Naive thymus-derived CD4-positive, alpha-beta T cell (primary cell): ENCODE data around the gene CCDC39. TPM values are rescaled to one million over a fixed set of nuclear protein-coding genes. Genes with fewer than 3 reads are reported as not detected.
"Not testable (repeated sequence)": the region's sequence is repeated elsewhere in the genome, so short reads cannot be mapped to it uniquely, and the experiment has no call there.

Experiments
- ATAC-seq: fragments of 150-1000 bp; cut with Tn5 transposase; 2 replicates; pipeline ENCODE4 v1.10.0; 2021; ENCODE audit warnings: mild to moderate bottlenecking, moderate library complexity
- CTCF ChIA-PET: fragments of 350-600 bp; sonication (Branson Sonifier 250); formaldehyde crosslinking; loops from one replicate; lab custom pipeline; 2021; ENCODE audit warnings: antibody characterized with exemption; lab: Charles Lee
- POLR2A ChIA-PET: fragments of 350-600 bp; sonication (Branson Sonifier 250); formaldehyde crosslinking; loops from one replicate; lab custom pipeline; 2021; ENCODE audit warnings: antibody characterized with exemption, inconsistent platforms; lab: Charles Lee
- DNase-seq, 9 donors: peaks; one replicate each; pipeline versions ENCODE4 v3.0.0 to v3.0.0-alpha.2; 2020 to 2022; ENCODE audit warnings: mixed read lengths in 1 of 9
- H3K27ac ChIP-seq: one replicate; pipeline ENCODE4 v1.7.0; 2013; ENCODE audit warnings: mild to moderate bottlenecking, low read depth, low read length, moderate library complexity
- H3K27me3 ChIP-seq, 2 donors: one replicate each; pipeline ENCODE4 v1.7.0; 2013; ENCODE audit warnings: low read length in 2 of 2, mild to moderate bottlenecking in 2 of 2, moderate library complexity in 2 of 2; ENCODE audit not compliant: control insufficient read depth in 2 of 2, insufficient read depth in 2 of 2
- H3K36me3 ChIP-seq, 3 experiments: 1 replicate in 2 of 3; 2 replicates in 1 of 3; pipeline ENCODE4 v1.7.0; 2013; ENCODE audit warnings: low read length in 3 of 3, mild to moderate bottlenecking in 3 of 3, moderate library complexity in 1 of 3; ENCODE audit not compliant: insufficient read depth in 3 of 3, control insufficient read depth in 2 of 3
- H3K4me1 ChIP-seq, 2 donors: one replicate each; pipeline ENCODE4 v1.7.0; 2013; ENCODE audit warnings: low read length in 2 of 2, mild to moderate bottlenecking in 2 of 2, moderate library complexity in 1 of 2; ENCODE audit not compliant: control insufficient read depth in 2 of 2, insufficient read depth in 2 of 2
- H3K4me3 ChIP-seq: 2 replicates; pipeline ENCODE4 v1.7.0; 2013; ENCODE audit warnings: mild to moderate bottlenecking, low read length
- H3K9me3 ChIP-seq, 3 experiments: 1 replicate in 2 of 3; 2 replicates in 1 of 3; pipeline ENCODE4 v1.7.0; 2013; ENCODE audit warnings: low read length in 3 of 3; ENCODE audit not compliant: control insufficient read depth in 2 of 3
- H3K27ac Mint-ChIP-seq, 9 donors: one replicate each; pipeline ENCODE4 v1.8.0; 2020 to 2022; ENCODE audit warnings: mixed read lengths in 9 of 9, mild to moderate bottlenecking in 8 of 9, moderate library complexity in 5 of 9, inconsistent platforms in 2 of 9
- H3K27me3 Mint-ChIP-seq, 5 donors: one replicate each; pipeline ENCODE4 v1.8.0; 2021 to 2022; ENCODE audit warnings: mixed read lengths in 5 of 5, mild to moderate bottlenecking in 1 of 5
- H3K36me3 Mint-ChIP-seq, 5 donors: one replicate each; pipeline ENCODE4 v1.8.0; 2020 to 2022; ENCODE audit warnings: mixed read lengths in 5 of 5, mild to moderate bottlenecking in 3 of 5, inconsistent platforms in 1 of 5
- H3K4me1 Mint-ChIP-seq, 7 donors: one replicate each; pipeline ENCODE4 v1.8.0; 2020 to 2022; ENCODE audit warnings: mixed read lengths in 7 of 7, mild to moderate bottlenecking in 3 of 7, inconsistent platforms in 1 of 7
- H3K4me3 Mint-ChIP-seq, 10 donors: one replicate each; pipeline ENCODE4 v1.8.0; 2020 to 2022; ENCODE audit warnings: mild to moderate bottlenecking in 10 of 10, mixed read lengths in 10 of 10, moderate library complexity in 6 of 10, inconsistent platforms in 2 of 10
- H3K9me3 Mint-ChIP-seq, 11 donors: one replicate each; pipeline ENCODE4 v1.8.0; 2020 to 2022; ENCODE audit warnings: mixed read lengths in 11 of 11, mild to moderate bottlenecking in 4 of 11, inconsistent platforms in 1 of 11, moderate library complexity in 1 of 11
- intact Hi-C, 2 donors: fragments of 100-400 bp; cut with micrococcal nuclease; formaldehyde crosslinking; loops; one replicate each; pipeline ENCODE4 v1.15.1; 2023
- polyA plus RNA-seq, 2 donors: library from polyadenylated mRNA; unstranded; fragments of 300-500 nt; fragmentation: Illumina TruSeq; gene quantifications; one replicate each; pipeline ENCODE4 v1.2.3, GENCODE V29; 2021
- total RNA-seq, 6 experiments: library from RNA in 5 of 6; stranded (reverse) in 5 of 6; gene quantifications; 1 replicate in 5 of 6; 2 replicates in 1 of 6; pipeline ENCODE4 v1.2.3 and lab custom pipeline; 2021 to 2026

Gene CCDC39
- total and polyA plus RNA-seq, 7 experiments from 2014 or later, result not detected

GRCh38 chr3:180595559-180595935 lies 83.7 kb downstream of the CCDC39 start:
- no peak for ATAC-seq
- CTCF ChIA-PET, result interaction anchor here (0.7 kb wide), 1 partner anchor 412 kb away, joined by 4 read pairs; no protein-coding TSS in a partner anchor
- POLR2A ChIA-PET, result interaction anchor here (0.8 kb wide), 1 partner anchor 11 kb away, joined by 4 read pairs; no protein-coding TSS in a partner anchor
- Histone ChIP-seq H3K9me3 (no peaks in the 10 kb centered on the region), H3K27ac (no peak overlapping the region), H3K36me3 (no peaks in the 10 kb centered on the region), H3K4me3 (no peak overlapping the region), H3K4me1 (no peaks in the 10 kb centered on the region), H3K27me3 (no peaks in the 10 kb centered on the region)
- Mint-ChIP-seq H3K36me3 (peaks cover 0 to 4% (median 0%) of the 10 kb centered on the region in 5 donors), H3K4me1 (no peaks in the 10 kb centered on the region), H3K4me3 (no peak overlapping the region), H3K27me3 (peaks cover 28 to 53% (median 48%) of the 10 kb centered on the region in 5 donors), H3K27ac (no peak overlapping the region), H3K9me3 (peaks cover 0 to 3% (median 0%) of the 10 kb centered on the region in 11 donors)
- intact Hi-C loops, result loop anchor here in 1 of 2 donors (1.0 kb wide), 1 partner anchor 666 kb away; no protein-coding TSS in a partner anchor
- no peak for DNase-seq

GRCh38 chr3:180594631-180595558 lies 84.4 kb downstream of the CCDC39 start:
- Mint-ChIP-seq H3K36me3 (peaks cover 0 to 4% (median 0%) of the 10 kb centered on the region in 5 donors), H3K27me3 (peaks cover 28 to 53% (median 45%) of the 10 kb centered on the region in 5 donors), H3K27ac (no peak overlapping the region), H3K4me1 (no peaks in the 10 kb centered on the region), H3K9me3 (peaks cover 0 to 3% (median 0%) of the 10 kb centered on the region in 11 donors), H3K4me3 (no peak overlapping the region)
- H3K4me1 ChIP-seq, result no peaks in the 10 kb centered on the region
- H3K36me3 ChIP-seq, result no peaks in the 10 kb centered on the region
- ATAC-seq (no peak), DNase-seq (no peak)
- CTCF ChIA-PET, result interaction anchor here (0.7 kb wide), 1 partner anchor 413 kb away, joined by 4 read pairs; no protein-coding TSS in a partner anchor
- POLR2A ChIA-PET, result interaction anchor here (0.8 kb wide), 1 partner anchor 12 kb away, joined by 4 read pairs; no protein-coding TSS in a partner anchor
- H3K4me3 ChIP-seq, result no peak overlapping the region
- H3K9me3 ChIP-seq, result no peaks in the 10 kb centered on the region
- H3K27me3 ChIP-seq, result no peaks in the 10 kb centered on the region
- H3K27ac ChIP-seq, result no peak overlapping the region
- intact Hi-C loops, result loop anchor here in 1 of 2 donors (1.0 kb wide), 1 partner anchor 666 kb away; no protein-coding TSS in a partner anchor

- POLR2A ChIA-PET, H3K4me1 ChIP-seq, H3K4me3 Mint-ChIP-seq, H3K27ac Mint-ChIP-seq, H3K9me3 Mint-ChIP-seq, H3K9me3 ChIP-seq, intact Hi-C loops, H3K4me1 Mint-ChIP-seq, CTCF ChIA-PET, H3K4me3 ChIP-seq, H3K27me3 ChIP-seq, ATAC-seq, H3K36me3 ChIP-seq, DNase-seq, H3K36me3 Mint-ChIP-seq, H3K27ac ChIP-seq: not testable (repeated sequence)
- H3K27me3 Mint-ChIP-seq, result peaks cover 24 to 59% (median 48%) of the 10 kb centered on the region in 5 donors
Observed at GRCh38 chr3:180593631-180594030, 85.7 kb downstream of the CCDC39 start.

GRCh38 chr3:180590396-180590795 lies 88.9 kb downstream of the CCDC39 start:
- CTCF ChIA-PET, result no interaction called here
- no peaks in the 10 kb centered on the region for H3K36me3 ChIP-seq
- intact Hi-C loops, result no loop called here
- ATAC-seq (no peak), DNase-seq (no peak)
- no peaks in the 10 kb centered on the region for H3K4me1 ChIP-seq
- H3K27ac Mint-ChIP-seq, result no peak overlapping the region
- peaks cover 12 to 64% (median 54%) of the 10 kb centered on the region in 5 donors for H3K27me3 Mint-ChIP-seq
- no peak overlapping the region for H3K27ac ChIP-seq
- H3K4me3 ChIP-seq, result no peak overlapping the region
- no peaks in the 10 kb centered on the region for H3K27me3 ChIP-seq
- H3K9me3 ChIP-seq, result no peaks in the 10 kb centered on the region
- POLR2A ChIA-PET, result no interaction called here
- H3K4me3 Mint-ChIP-seq, result no peak overlapping the region
- H3K4me1 Mint-ChIP-seq, result no peaks in the 10 kb centered on the region
- no peaks in the 10 kb centered on the region for H3K36me3 Mint-ChIP-seq
- H3K9me3 Mint-ChIP-seq, result peaks cover 0 to 3% (median 0%) of the 10 kb centered on the region in 11 donors

- ATAC-seq (no peak), DNase-seq (no peak)
- Histone ChIP-seq H3K9me3 (no peaks in the 10 kb centered on the region), H3K4me3 (no peak overlapping the region), H3K27me3 (no peaks in the 10 kb centered on the region), H3K4me1 (no peaks in the 10 kb centered on the region), H3K27ac (no peak overlapping the region), H3K36me3 (no peaks in the 10 kb centered on the region)
- H3K27ac Mint-ChIP-seq, result no peak overlapping the region
- no peak overlapping the region for H3K4me3 Mint-ChIP-seq
- POLR2A ChIA-PET, result no interaction called here
- H3K9me3 Mint-ChIP-seq, result no peaks in the 10 kb centered on the region
- no peaks in the 10 kb centered on the region for H3K36me3 Mint-ChIP-seq
- CTCF ChIA-PET, result no interaction called here
- H3K4me1 Mint-ChIP-seq, result peaks cover 0 to 3% (median 0%) of the 10 kb centered on the region in 7 donors
- intact Hi-C loops, result no loop called here
- peaks cover 11 to 40% (median 33%) of the 10 kb centered on the region in 5 donors for H3K27me3 Mint-ChIP-seq
Observed at GRCh38 chr3:180580934-180581333, 98.4 kb downstream of the CCDC39 start.

- CTCF ChIA-PET, result no interaction called here
- no peak overlapping the region for H3K27ac Mint-ChIP-seq
Observed at GRCh38 chr3:180575571-180575970, 103.7 kb downstream of the CCDC39 start.

More at GRCh38 chr3:180575571-180575970, 103.7 kb downstream of the CCDC39 start:
- H3K27me3 Mint-ChIP-seq, result peaks cover 0 to 17% (median 8%) of the 10 kb centered on the region in 5 donors
- POLR2A ChIA-PET, result no interaction called here
- no peak overlapping the region for H3K4me3 Mint-ChIP-seq
- peaks cover 0 to 2% (median 0%) of the 10 kb centered on the region in 11 donors for H3K9me3 Mint-ChIP-seq
- no peaks in the 10 kb centered on the region for H3K36me3 ChIP-seq
- intact Hi-C loops, result no loop called here
- no peak overlapping the region for H3K27ac ChIP-seq
- DNase-seq, result no peak
- H3K9me3 ChIP-seq, result no peaks in the 10 kb centered on the region
- no peaks in the 10 kb centered on the region for H3K4me1 ChIP-seq
- no peak for ATAC-seq
- H3K4me3 ChIP-seq, result no peak overlapping the region
- no peaks in the 10 kb centered on the region for H3K36me3 Mint-ChIP-seq
- peaks cover 0 to 3% (median 0%) of the 10 kb centered on the region in 7 donors for H3K4me1 Mint-ChIP-seq
- H3K27me3 ChIP-seq, result no peaks in the 10 kb centered on the region
